Osteoblast (primary cell): ENCODE results near the gene TARBP1. TPM values are rescaled to one million over a fixed set of nuclear protein-coding genes. Genes with fewer than 3 reads are reported as not detected.
"Not testable (repeated sequence)": the region's sequence is repeated elsewhere in the genome, so short reads cannot be mapped to it uniquely, and the experiment has no call there.

ENCODE experiments used
- DNase-seq: peaks from one replicate; pipeline ENCODE4 v3.0.0; 2011; ENCODE audit warnings: low spot score, mixed read lengths; ENCODE audit not compliant: insufficient read length; ENCODE audit errors: missing footprints
- H2AFZ ChIP-seq: 2 replicates; pipeline ENCODE4 v1.6.0; 2011; ENCODE audit warnings: mild to moderate bottlenecking, low read length
- H3K27ac ChIP-seq: 2 replicates; pipeline ENCODE4 v1.5.1; 2011; ENCODE audit warnings: mild to moderate bottlenecking, low read depth, low read length, moderate library complexity
- H3K27me3 ChIP-seq: 2 replicates; pipeline ENCODE4 v1.6.0; 2012; ENCODE audit warnings: mild to moderate bottlenecking, control low read depth, inconsistent platforms, low read length, moderate library complexity; ENCODE audit not compliant: insufficient read depth
- H3K36me3 ChIP-seq: 2 replicates; pipeline ENCODE4 v1.5.1; 2011; ENCODE audit warnings: mild to moderate bottlenecking, low read length, control low read depth, moderate library complexity; ENCODE audit not compliant: insufficient read depth
- H3K4me1 ChIP-seq: 2 replicates; pipeline ENCODE4 v1.5.1; 2011; ENCODE audit warnings: mild to moderate bottlenecking, low read length, control low read depth, moderate library complexity; ENCODE audit not compliant: insufficient read depth
- H3K4me2 ChIP-seq: 2 replicates; pipeline ENCODE4 v1.6.0; 2011; ENCODE audit warnings: mild to moderate bottlenecking, low read length; ENCODE audit not compliant: insufficient read depth
- H3K4me3 ChIP-seq: fragments of 200-600 bp; sonication (generic); 3 replicates; pipeline ENCODE4 v1.5.1; 2012; ENCODE audit warnings: mild to moderate bottlenecking, low read length, inconsistent platforms; ENCODE audit not compliant: insufficient read depth
- H3K79me2 ChIP-seq: 2 replicates; pipeline ENCODE4 v1.6.0; 2012; ENCODE audit warnings: mild to moderate bottlenecking, low read length, control low read depth, inconsistent platforms; ENCODE audit not compliant: insufficient read depth
- H3K9me3 ChIP-seq: 2 replicates; pipeline ENCODE4 v1.5.1; 2011; ENCODE audit warnings: low read depth, low read length, control low read depth
- H4K20me1 ChIP-seq: 2 replicates; pipeline ENCODE4 v1.6.0; 2012; ENCODE audit warnings: mild to moderate bottlenecking, low read length, control low read depth; ENCODE audit not compliant: insufficient read depth
- CTCF ChIP-seq: IDR thresholded peaks from 2 replicates; pipeline ENCODE4 v1.5.1; 2011; ENCODE audit warnings: mild to moderate bottlenecking, low read depth, low read length, moderate library complexity; ENCODE audit errors: extremely low read depth
- total RNA-seq: library from RNA; depleted of rRNA; stranded (reverse); fragments of >200 nt; gene quantifications from 2 replicates; pipeline ENCODE4 v1.2.3, GENCODE V29; 2012

The TARBP1 gene
- total RNA-seq, 1 donor, result 29.7 TPM

- Histone ChIP-seq H2AFZ (no peak overlapping the region), H3K4me2 (no peak overlapping the region), H3K79me2 (no peaks in the 10 kb centered on the region), H3K27me3 (no peaks in the 10 kb centered on the region), H3K9me3 (no peaks in the 10 kb centered on the region), H4K20me1 (no peaks in the 10 kb centered on the region), H3K27ac (no peak overlapping the region), H3K36me3 (no peaks in the 10 kb centered on the region), H3K4me3 (no peak overlapping the region), H3K4me1 (peaks cover 10% of the 10 kb centered on the region)
- TF ChIP-seq CTCF, result no peak
- DNase-seq, result no peak
Observed at GRCh38 chr1:234402939-234403338, 76.0 kb downstream of the TARBP1 start.

GRCh38 chr1:234401658-234402057 lies 77.3 kb downstream of the TARBP1 start:
- no peak overlapping the region for H3K27ac ChIP-seq
- no peaks in the 10 kb centered on the region for H3K27me3 ChIP-seq
- TF ChIP-seq CTCF, result no peak
- H3K4me3 ChIP-seq, result no peak overlapping the region
- peaks cover 10% of the 10 kb centered on the region for H3K4me1 ChIP-seq
- H2AFZ ChIP-seq, result no peak overlapping the region
- H3K36me3 ChIP-seq, result no peaks in the 10 kb centered on the region
- no peak overlapping the region for H3K4me2 ChIP-seq
- DNase-seq, result no peak
- no peaks in the 10 kb centered on the region for H4K20me1 ChIP-seq
- H3K9me3 ChIP-seq, result no peaks in the 10 kb centered on the region
- H3K79me2 ChIP-seq, result no peaks in the 10 kb centered on the region

GRCh38 chr1:234400773-234401172 lies 78.2 kb downstream of the TARBP1 start:
- Histone ChIP-seq H3K79me2 (no peaks in the 10 kb centered on the region), H3K4me1 (peaks cover 10% of the 10 kb centered on the region), H3K4me2 (peak overlapping the region; percentile 49), H3K9me3 (no peaks in the 10 kb centered on the region), H3K4me3 (no peak overlapping the region), H2AFZ (no peak overlapping the region), H3K27me3 (no peaks in the 10 kb centered on the region), H3K27ac (no peak overlapping the region), H4K20me1 (no peaks in the 10 kb centered on the region), H3K36me3 (no peaks in the 10 kb centered on the region)
- no peak for DNase-seq
- no peak for TF ChIP-seq CTCF

GRCh38 chr1:234399515-234399914 lies 79.5 kb downstream of the TARBP1 start:
- H3K27ac ChIP-seq, H3K27me3 ChIP-seq, H4K20me1 ChIP-seq, H2AFZ ChIP-seq, H3K36me3 ChIP-seq, H3K4me2 ChIP-seq, H3K79me2 ChIP-seq, DNase-seq, H3K9me3 ChIP-seq, H3K4me3 ChIP-seq: not testable (repeated sequence)
- H3K4me1 ChIP-seq, result peaks cover 10% of the 10 kb centered on the region
